GM21786 (cell line): Measurements from ENCODE around the gene PEX10.
"Not testable (repeated sequence)": the region's sequence is repeated elsewhere in the genome, so short reads cannot be mapped to it uniquely, and the experiment has no call there.

ENCODE experiments used
- ATAC-seq: cut with Tn5 transposase; IDR thresholded peaks from one replicate; pipeline ENCODE4 v1.9.1; 2021; ENCODE audit not compliant: unreplicated experiment

The PEX10 gene

GRCh38 chr1:2412395-2412772 lies at the start of gene PEX10:
Gene PEX10, minus strand, starts transcription at chr1:2412564. Its CDS starts 62 bp downstream, at chr1:2412502.
- peak; percentile 76 for ATAC-seq

- no peak for ATAC-seq
These were observed 48.8 kb upstream of the PEX10 start for GRCh38 chr1:2460996-2461751.

GRCh38 chr1:2460203-2460602 lies 47.8 kb upstream of the PEX10 start:
- no peak for ATAC-seq

- no peak for ATAC-seq
These were observed 47.4 kb upstream of the PEX10 start for GRCh38 chr1:2459757-2460156.

GRCh38 chr1:2459102-2459753 lies 46.9 kb upstream of the PEX10 start:
- not testable (repeated sequence) for ATAC-seq

- no peak for ATAC-seq
These were observed 46.3 kb upstream of the PEX10 start for GRCh38 chr1:2458687-2459086.

GRCh38 chr1:2457444-2457843 lies 45.1 kb upstream of the PEX10 start:
- no peak for ATAC-seq

- no peak for ATAC-seq
These were observed 43.4 kb upstream of the PEX10 start for GRCh38 chr1:2455757-2456156.

GRCh38 chr1:2454227-2454626 lies 41.9 kb upstream of the PEX10 start:
- ATAC-seq = no peak

GRCh38 chr1:2452932-2453315 lies 40.6 kb upstream of the PEX10 start:
- no peak for ATAC-seq

GRCh38 chr1:2452201-2452931 lies 40.0 kb upstream of the PEX10 start:
- no peak for ATAC-seq

- ATAC-seq = no peak
These were observed 39.4 kb upstream of the PEX10 start for GRCh38 chr1:2451741-2452140.

GRCh38 chr1:2449636-2450454 lies 37.5 kb upstream of the PEX10 start:
- ATAC-seq = no peak

GRCh38 chr1:2448098-2448445 lies 35.7 kb upstream of the PEX10 start:
- no peak for ATAC-seq

- no peak for ATAC-seq
These were observed 35.1 kb upstream of the PEX10 start for GRCh38 chr1:2447276-2448097.

- ATAC-seq = no peak
These were observed 34.5 kb upstream of the PEX10 start for GRCh38 chr1:2446861-2447260.

GRCh38 chr1:2446394-2446793 lies 34.0 kb upstream of the PEX10 start:
- no peak for ATAC-seq

GRCh38 chr1:2445823-2446215 lies 33.5 kb upstream of the PEX10 start:
- no peak for ATAC-seq

- no peak for ATAC-seq
These were observed 32.9 kb upstream of the PEX10 start for GRCh38 chr1:2445162-2445822.

- ATAC-seq = no peak
These were observed 31.8 kb upstream of the PEX10 start for GRCh38 chr1:2444138-2444591.
